Thoracic aorta (tissue), 2 donors: ENCODE data around the gene TIAM2. TPM values are rescaled to one million over a fixed set of nuclear protein-coding genes. Genes with fewer than 3 reads are reported as not detected.

Source experiments
- ATAC-seq: fragments of 150-250 bp; one replicate; pipeline ENCODE4 v1.8.0; 2017; ENCODE audit warnings: low read depth; ENCODE audit not compliant: insufficient number of reproducible peaks, low FRiP score
- DNase-seq: peaks from one replicate; pipeline ENCODE4 v3.0.0-alpha.2; 2020; ENCODE audit warnings: low spot score
- H3K27ac ChIP-seq, 2 donors: fragments of 200-600 bp; sonication (generic); 1 replicate in 1 of 2; 2 replicates in 1 of 2; pipeline ENCODE4 v1.5.1; 2016; ENCODE audit warnings: mild to moderate bottlenecking in 2 of 2, moderate library complexity in 2 of 2
- H3K27me3 ChIP-seq: fragments of 200-600 bp; sonication (generic); replicated peaks from 2 replicates; pipeline ENCODE4 v1.6.0; 2016; ENCODE audit warnings: mild to moderate bottlenecking; ENCODE audit not compliant: insufficient read depth
- H3K36me3 ChIP-seq: fragments of 200-600 bp; sonication (generic); one replicate; pipeline ENCODE4 v1.5.1; 2016
- H3K4me1 ChIP-seq, 2 donors: fragments of 200-600 bp; sonication (generic); 1 replicate in 1 of 2; 2 replicates in 1 of 2; pipeline versions ENCODE4 v1.5.1 to v1.6.0; 2016; ENCODE audit warnings: low read depth in 2 of 2, mild to moderate bottlenecking in 1 of 2; ENCODE audit not compliant: control insufficient read depth in 1 of 2
- H3K4me3 ChIP-seq: fragments of 200-600 bp; sonication (generic); 2 replicates; pipeline ENCODE4 v1.5.1; 2016; ENCODE audit warnings: mild to moderate bottlenecking
- H3K9me3 ChIP-seq: fragments of 200-600 bp; sonication (generic); 2 replicates; pipeline ENCODE4 v1.5.1; 2016
- CTCF ChIP-seq: fragments of 200-600 bp; sonication (generic); IDR thresholded peaks from one replicate; pipeline ENCODE4 v1.5.1; 2019; ENCODE audit warnings: antibody characterized with exemption
- total RNA-seq, 2 donors: library from RNA; depleted of rRNA; stranded (reverse); fragments of >200 nt; gene quantifications; one replicate each; pipeline versions ENCODE4 v1.1.0 to v1.2.3, GENCODE V29; 2016

The TIAM2 gene
- total RNA-seq, 2 donors from 2014 or later, result 17.8 to 22.1 TPM

- no peak for TF ChIP-seq CTCF
- peak overlapping the region; percentile 5 for H3K4me3 ChIP-seq
- no peaks in the 10 kb centered on the region for H3K9me3 ChIP-seq
- peak overlapping the region; percentile 33 to 43 for H3K27ac ChIP-seq
- H3K27me3 ChIP-seq, result no peaks in the 10 kb centered on the region
- ATAC-seq (no peak), DNase-seq (no peak)
- peaks cover 17 to 50% of the 10 kb centered on the region in 2 donors for H3K4me1 ChIP-seq
- no peaks in the 10 kb centered on the region for H3K36me3 ChIP-seq
Measured at GRCh38 chr6:155024391-155025027, 29.4 kb downstream of the TIAM2 start.

DNA sequence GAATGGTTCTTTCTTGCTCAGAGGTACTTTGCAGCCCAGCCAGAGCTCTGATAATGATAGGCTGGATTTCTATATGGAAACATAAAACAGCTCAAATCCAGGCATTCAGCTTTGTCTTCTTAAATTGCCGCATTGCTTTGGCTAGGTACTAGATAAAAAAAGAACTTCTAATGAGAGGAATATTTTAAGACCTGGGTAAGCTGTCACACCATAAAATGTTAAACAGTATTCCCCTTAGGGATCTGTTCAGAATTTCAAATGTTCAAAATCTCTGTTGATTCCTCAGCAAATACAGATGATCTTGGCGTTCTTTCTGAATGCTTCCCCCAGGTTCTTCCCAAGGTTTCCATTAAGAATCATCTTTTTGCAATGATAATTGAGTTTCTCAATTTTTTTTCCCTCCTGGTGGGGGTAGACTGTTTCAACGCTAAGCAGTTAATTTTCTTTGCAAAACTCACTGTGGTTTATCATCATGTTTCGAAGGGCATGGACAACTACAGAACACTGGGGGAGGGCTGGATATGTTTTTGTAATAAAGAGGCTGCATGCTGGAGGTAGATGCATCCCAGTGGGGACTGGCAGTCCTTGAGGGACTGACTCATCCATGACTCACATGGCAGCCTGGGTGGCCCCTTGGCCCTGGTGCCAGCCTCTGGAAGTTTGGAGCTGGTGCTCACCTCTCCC, 31.0 kb downstream of the TIAM2 start:
- H3K9me3 ChIP-seq, result no peaks in the 10 kb centered on the region
- H3K4me1 ChIP-seq, result peaks cover 17 to 50% of the 10 kb centered on the region in 2 donors
- peak; percentile 40 for DNase-seq
- H3K27ac ChIP-seq, result peak overlapping the region in 1 of 2 donors; percentile 30
- peak; percentile 74 for ATAC-seq
- no peaks in the 10 kb centered on the region for H3K36me3 ChIP-seq
- peak overlapping the region; percentile 12 for H3K4me3 ChIP-seq
- no peak for TF ChIP-seq CTCF
- no peaks in the 10 kb centered on the region for H3K27me3 ChIP-seq

DNA sequence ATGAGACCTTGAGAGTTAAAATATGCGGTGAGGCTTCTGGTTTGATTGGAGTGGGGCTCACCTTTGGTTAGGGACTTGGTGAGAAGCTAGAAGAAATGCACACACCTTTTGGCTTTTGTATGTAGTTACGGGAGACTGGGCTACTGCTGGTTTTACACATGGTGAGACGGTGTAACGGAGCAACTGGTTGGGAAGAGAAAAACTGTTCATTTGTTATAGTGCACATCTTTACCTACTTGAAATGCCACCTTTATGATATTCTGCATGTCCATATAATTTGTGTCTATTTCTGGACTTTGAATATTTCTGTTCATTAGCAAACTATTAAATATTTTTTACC, 31.6 kb downstream of the TIAM2 start:
- DNase-seq, result no peak
- H3K36me3 ChIP-seq, result no peaks in the 10 kb centered on the region
- H3K27me3 ChIP-seq, result no peaks in the 10 kb centered on the region
- TF ChIP-seq CTCF, result no peak
- no peak for ATAC-seq
- H3K27ac ChIP-seq, result peak overlapping the region in 1 of 2 donors; percentile 30
- peaks cover 17 to 50% of the 10 kb centered on the region in 2 donors for H3K4me1 ChIP-seq
- no peaks in the 10 kb centered on the region for H3K9me3 ChIP-seq
- peak overlapping the region; percentile 12 for H3K4me3 ChIP-seq

DNA sequence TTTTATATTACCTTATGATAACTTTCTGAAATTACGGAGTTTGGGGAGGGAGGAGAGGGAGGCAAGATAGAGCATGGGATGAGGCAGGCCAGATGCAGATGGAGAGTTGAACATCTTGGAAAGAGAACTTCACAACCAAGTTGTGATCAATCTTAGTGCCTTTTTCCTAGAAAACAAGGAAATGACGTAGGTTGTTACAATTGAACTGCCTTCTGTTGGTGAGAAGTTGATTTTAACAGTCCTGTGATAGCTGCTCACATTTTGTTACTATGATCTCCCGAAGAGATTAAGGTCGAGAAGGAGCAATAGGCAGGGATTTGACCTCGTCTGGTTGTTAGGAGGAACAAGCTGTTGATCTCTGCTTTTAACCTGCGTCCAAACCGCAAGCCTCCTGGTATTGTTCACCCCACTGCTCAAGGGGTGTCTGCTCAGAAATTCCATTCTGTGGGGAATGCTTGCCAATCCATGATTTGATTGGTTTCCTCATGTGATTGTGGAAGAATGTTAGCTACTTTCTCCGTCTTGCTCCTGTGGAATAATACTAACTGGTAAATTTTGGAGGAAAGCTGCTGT, 35.1 kb downstream of the TIAM2 start:
- no peak overlapping the region for H3K27ac ChIP-seq
- H3K36me3 ChIP-seq, result no peaks in the 10 kb centered on the region
- ATAC-seq, result no peak
- peaks cover 9 to 19% of the 10 kb centered on the region in 2 donors for H3K4me1 ChIP-seq
- no peak for TF ChIP-seq CTCF
- H3K9me3 ChIP-seq, result no peaks in the 10 kb centered on the region
- no peaks in the 10 kb centered on the region for H3K27me3 ChIP-seq
- H3K4me3 ChIP-seq, result no peak overlapping the region
- DNase-seq, result no peak

- TF ChIP-seq CTCF, result no peak
- Histone ChIP-seq H3K27ac (no peak overlapping the region), H3K36me3 (no peaks in the 10 kb centered on the region), H3K27me3 (no peaks in the 10 kb centered on the region), H3K9me3 (no peaks in the 10 kb centered on the region), H3K4me1 (peaks cover 9 to 10% of the 10 kb centered on the region in 2 donors), H3K4me3 (no peak overlapping the region)
- DNase-seq (no peak), ATAC-seq (no peak)
Measured at GRCh38 chr6:155031091-155031490, 36.0 kb downstream of the TIAM2 start.
